Stimulated activated CD4-positive, alpha-beta T cell treated with anti-CD3 and anti-CD28 coated beads, TNF-alpha, amount 100 ng/mL, for 48 hours (primary cell): Measurements from ENCODE around the gene MAP3K13.
A peak's percentile ranks its signal among the peaks of the same experiment; 100 is the strongest.
"Not testable (repeated sequence)": the region's sequence is repeated elsewhere in the genome, so short reads cannot be mapped to it uniquely, and the experiment has no call there.

Source experiments
- DNase-seq, 3 donors: peaks; one replicate each; pipeline ENCODE4 v3.0.0-alpha.2; 2020; ENCODE audit warnings: low read depth in 3 of 3

Gene MAP3K13

DNA sequence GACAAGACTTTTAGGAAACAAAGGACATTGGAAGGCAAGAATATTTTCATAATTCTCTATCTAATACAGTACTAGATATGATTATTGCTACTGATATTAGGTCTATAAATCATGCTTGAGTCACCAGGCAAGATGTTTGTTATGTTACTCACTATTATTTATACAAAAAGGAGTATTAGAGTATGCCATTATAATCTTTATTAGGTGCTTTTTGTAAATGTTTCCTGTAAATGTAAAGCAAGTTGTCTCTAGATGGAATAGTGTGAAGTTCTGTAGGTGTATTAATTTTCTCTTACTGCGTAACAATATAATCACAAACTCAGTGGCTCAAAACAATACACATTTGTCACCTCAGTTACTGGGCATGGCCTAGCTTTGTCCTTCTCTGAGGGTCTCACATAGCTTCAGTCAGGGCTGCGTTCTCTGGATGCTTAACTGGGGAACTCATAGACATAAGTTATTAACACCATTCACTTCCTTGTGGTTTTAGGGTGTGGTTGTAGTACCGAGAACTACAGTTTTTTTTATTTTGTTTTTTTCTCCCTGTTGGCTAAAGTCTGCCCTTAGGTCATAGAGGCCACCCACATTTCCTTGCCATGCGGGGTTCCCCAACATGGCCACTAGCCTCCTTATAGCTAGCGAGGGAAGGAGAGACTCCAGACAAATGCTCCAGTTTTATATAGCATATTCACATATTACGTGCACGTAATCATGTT is 20.3 kb upstream of the MAP3K13 start:
- DNase-seq, result no peak

DNA sequence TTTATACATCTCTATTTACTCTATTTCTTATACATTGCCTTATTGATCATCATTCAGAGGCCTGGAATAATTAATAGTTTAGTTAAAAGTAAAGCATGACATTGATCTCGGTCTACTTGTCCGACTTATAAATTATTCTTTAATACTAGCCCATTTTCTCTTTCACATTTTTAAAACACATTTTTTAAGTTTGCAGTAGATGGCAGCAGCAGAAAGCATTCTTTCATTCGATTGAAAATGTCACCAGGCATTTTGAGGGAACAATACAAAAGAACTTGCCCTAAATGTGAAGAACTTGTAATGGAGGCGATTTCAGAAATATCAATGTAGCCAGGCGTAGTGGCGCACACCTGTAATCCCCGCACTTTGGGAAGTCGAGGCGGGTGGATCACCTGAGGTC is 15.5 kb upstream of the MAP3K13 start:
- no peak for DNase-seq

GRCh38 chr3:185350841-185351240 is 12.1 kb upstream of the MAP3K13 start:
- DNase-seq, result no peak

GRCh38 chr3:185351396-185351795 is 11.5 kb upstream of the MAP3K13 start:
- DNase-seq, result no peak

GRCh38 chr3:185353225-185353624 is 9.7 kb upstream of the MAP3K13 start:
- DNase-seq, result no peak

- peak; percentile 59 to 72 (median 65) for DNase-seq
Observed at GRCh38 chr3:185353823-185354614, 8.9 kb upstream of the MAP3K13 start.

GRCh38 chr3:185356499-185356898 is 6.4 kb upstream of the MAP3K13 start:
- no peak for DNase-seq

GRCh38 chr3:185361920-185362319 is 1.0 kb upstream of the MAP3K13 start:
- no peak for DNase-seq

GRCh38 chr3:185363662-185364203 is 797 bp downstream of the MAP3K13 start:
- no peak for DNase-seq

- no peak for DNase-seq
Observed at GRCh38 chr3:185365291-185366073, 2.5 kb downstream of the MAP3K13 start.

- no peak for DNase-seq
Observed at GRCh38 chr3:185366074-185366335, 3.1 kb downstream of the MAP3K13 start.

DNA sequence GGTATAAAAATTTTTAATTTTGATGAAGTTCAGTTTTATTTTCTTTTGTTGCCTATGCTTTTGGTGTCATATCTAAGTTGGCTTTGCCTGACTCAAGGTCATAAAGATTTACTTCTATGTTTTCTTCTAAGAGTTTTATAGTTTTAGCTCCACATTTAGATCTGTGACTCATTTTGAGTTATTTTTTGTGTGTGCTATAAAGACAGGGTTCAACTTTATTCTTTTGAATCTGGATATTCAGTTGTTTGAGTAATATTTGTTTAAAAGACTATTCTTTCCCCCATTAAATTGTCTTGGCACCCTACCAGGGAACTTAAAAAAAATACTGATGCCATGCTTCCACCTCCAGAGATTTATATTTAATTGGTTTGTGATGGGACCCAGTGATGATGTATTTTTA is 4.0 kb downstream of the MAP3K13 start:
- DNase-seq, result no peak

DNA sequence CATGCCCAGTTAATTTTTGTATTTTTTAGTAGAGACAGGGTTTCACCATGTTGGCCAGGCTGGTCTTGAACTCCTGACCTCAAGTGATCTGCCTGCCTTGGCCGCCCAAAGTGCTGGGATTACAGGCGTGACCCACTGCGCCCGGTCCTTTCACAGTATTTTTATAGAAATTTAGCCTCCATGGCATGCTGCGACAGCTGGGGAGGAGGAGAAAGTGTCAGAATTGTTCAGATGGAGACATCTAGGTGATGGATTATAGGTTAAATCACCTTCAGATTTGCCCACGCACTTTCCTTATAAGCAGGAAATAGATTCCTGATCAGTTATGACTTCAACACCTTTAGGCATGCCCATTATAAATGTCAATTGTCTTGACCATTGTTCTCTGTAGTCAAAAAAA is 7.4 kb downstream of the MAP3K13 start:
- not testable (repeated sequence) for DNase-seq

- no peak for DNase-seq
Observed at GRCh38 chr3:185371306-185372074, 8.6 kb downstream of the MAP3K13 start.

GRCh38 chr3:185381320-185382058 is 18.6 kb downstream of the MAP3K13 start:
- no peak for DNase-seq

DNA sequence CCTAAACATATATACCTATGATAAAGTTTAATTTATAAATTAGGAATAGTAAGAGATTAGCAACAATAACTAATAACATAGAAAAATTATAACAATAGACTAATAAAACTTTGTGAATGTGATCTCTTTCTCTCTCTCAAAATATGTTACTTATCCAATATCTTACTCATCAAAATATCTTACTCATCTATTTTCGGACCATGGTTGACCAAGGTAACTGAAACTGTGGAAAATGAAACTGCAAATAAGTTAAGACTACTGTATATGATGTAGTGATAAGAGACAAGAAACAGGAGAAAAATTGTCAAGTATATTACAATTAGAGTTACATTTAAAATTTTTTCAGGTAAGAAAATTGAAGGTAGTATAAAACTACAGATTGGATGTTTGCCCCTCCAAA is 19.2 kb downstream of the MAP3K13 start:
- DNase-seq, result no peak

- not testable (repeated sequence) for DNase-seq
Observed at GRCh38 chr3:185386515-185386914, 23.6 kb downstream of the MAP3K13 start.

DNA sequence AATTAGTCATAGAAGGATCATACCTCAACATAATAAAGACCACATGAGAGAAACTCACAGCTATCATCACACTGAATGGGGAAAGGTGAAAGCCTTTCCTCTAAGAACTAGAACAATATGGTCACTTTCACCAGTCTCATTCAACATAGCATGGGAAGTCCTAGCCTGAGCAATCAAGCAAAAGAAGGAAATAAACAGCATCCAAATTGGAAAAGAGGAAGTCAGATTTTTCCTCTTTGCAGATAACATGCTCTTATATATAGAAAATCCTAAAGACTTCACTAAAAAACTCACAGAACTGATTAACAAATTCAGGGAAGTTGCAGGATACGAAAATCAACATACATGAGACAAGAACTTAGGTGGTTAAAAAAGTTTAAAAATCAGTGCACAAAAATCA is 24.7 kb downstream of the MAP3K13 start:
- no peak for DNase-seq

DNA sequence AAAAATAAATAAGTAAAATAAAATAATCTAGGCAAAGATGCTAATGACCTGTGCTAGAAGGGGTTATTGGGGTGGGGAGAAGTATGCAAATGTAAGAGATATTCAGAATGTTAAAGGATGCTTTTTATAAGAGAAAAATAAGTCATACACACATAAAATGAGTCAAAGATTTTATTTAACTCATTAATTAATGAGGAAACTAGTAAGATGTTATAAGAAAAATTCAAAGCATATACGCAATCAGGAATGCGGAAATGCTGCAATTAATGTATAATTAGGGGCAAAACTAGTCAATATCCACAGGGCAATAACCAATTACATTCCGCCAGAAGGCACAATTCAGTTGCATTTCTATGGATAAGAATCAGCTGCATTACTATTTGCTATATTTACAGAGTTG is 30.1 kb downstream of the MAP3K13 start:
- DNase-seq, result no peak

- DNase-seq, result no peak
Observed at GRCh38 chr3:185397676-185398075, 34.7 kb downstream of the MAP3K13 start.
